Colon (tissue), 2 donors: ENCODE results near the gene TFE3.

Experiments
- FAIRE-seq: peaks from 2 replicates; lab custom pipeline; 2012; peaks lifted over from hg19 to GRCh38; lab: Jason Lieb, UNC
- donor health status: control.
- donor health status: control.

Gene TFE3

GRCh38 chrX:49060914-49061313 lies 17.8 kb upstream of the TFE3 start:
- FAIRE-seq, result no peak

- no peak for FAIRE-seq
These were observed 16.5 kb upstream of the TFE3 start for GRCh38 chrX:49059681-49060085.

DNA sequence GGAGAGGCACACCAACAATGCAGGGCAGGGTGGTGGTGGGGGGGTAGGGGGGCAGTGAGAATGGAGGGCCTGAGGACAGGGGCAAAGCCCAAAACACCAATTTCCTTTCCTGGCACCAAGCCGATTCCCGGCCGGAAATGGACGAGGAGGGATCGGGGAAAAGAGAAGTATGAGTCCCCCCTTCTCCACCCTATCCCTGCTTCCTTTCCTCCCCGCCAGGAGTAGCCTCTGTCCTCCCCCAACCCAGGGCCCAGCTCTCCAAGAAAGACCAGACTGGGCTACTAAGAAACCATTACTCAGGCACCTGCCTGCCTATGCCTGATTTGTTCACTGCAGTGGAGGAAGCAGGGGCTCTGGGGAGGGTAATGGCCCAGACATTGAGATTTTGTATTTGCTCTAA lies 16.0 kb upstream of the TFE3 start:
- no peak for FAIRE-seq

DNA sequence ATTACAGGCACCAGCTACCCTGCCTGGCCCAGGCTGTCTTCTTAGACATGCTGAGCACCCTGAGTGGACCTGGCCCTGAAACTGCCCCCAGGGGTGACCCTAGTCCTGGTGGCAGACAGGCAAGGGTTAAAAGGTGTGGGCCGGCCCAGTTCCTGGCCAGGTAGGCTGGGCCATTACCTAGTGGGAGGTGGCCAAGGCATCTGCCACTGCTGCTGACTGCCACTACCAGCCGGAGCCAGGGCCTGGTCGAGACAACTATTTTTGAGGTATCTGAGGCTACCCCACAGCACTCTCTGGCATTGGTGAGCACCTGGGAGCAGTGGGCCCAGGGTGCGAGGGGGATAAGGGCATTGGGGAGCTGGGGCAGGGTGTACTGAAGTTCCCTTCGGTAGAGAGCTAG lies 15.6 kb upstream of the TFE3 start, which contains the start of gene CCDC120:
Gene CCDC120 (plus strand): TSS at position 206 of the 400 bp plus-strand sequence. CDS start 3,043 bp downstream, outside the sequence.
- FAIRE-seq, result no peak

- no peak for FAIRE-seq
These were observed 11.1 kb upstream of the TFE3 start for GRCh38 chrX:49054073-49054762.

DNA sequence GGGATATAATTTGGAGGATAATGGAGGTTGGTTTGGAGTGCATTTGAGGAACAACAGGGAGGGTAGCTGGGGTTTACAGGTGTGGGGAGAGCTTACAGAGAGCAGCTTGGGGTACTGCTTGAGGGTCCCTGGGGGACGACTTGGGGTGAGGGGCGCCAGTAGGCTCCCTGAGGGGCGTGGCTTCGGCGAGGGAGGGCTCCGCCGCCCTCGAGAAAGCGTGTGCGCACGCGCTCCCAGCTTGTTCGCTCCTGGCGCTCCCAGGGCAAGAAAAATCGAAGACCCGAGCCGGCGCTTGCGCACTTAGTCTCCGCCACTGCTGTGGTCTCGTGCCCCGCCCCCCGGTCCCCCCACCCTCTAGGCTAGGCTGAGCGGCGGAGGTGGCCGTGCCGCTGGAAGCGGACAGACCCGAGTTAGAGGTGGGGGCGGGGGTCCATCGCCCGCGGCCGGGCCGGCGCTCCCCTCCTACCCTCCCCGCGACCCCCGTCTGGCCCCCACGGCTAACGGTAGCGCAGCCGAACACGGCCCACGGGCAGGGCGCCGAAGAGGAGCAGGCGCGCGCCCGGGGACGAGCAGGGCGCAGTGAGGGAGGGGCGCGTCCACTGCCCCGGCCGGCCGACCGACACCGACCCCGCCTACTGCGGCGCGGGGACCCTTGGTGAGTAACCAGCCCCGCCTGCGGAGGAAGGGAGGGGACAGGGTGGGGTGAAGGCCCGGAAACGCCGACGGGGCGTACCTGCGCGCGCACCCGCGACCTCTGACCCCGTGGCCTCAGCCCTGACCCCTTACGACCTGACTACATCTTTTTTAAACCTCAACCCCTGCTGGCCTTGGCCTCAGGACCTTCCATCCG lies 10.3 kb upstream of the TFE3 start:
- no peak for FAIRE-seq

- no peak for FAIRE-seq
These were observed 777 bp upstream of the TFE3 start for GRCh38 chrX:49043987-49044281.

- no peak for FAIRE-seq
These were observed 457 bp downstream of the TFE3 start for GRCh38 chrX:49042581-49043219.

GRCh38 chrX:49041744-49042580 lies 1.2 kb downstream of the TFE3 start:
- FAIRE-seq, result no peak

GRCh38 chrX:49040376-49040955 lies 2.7 kb downstream of the TFE3 start:
- no peak for FAIRE-seq

DNA sequence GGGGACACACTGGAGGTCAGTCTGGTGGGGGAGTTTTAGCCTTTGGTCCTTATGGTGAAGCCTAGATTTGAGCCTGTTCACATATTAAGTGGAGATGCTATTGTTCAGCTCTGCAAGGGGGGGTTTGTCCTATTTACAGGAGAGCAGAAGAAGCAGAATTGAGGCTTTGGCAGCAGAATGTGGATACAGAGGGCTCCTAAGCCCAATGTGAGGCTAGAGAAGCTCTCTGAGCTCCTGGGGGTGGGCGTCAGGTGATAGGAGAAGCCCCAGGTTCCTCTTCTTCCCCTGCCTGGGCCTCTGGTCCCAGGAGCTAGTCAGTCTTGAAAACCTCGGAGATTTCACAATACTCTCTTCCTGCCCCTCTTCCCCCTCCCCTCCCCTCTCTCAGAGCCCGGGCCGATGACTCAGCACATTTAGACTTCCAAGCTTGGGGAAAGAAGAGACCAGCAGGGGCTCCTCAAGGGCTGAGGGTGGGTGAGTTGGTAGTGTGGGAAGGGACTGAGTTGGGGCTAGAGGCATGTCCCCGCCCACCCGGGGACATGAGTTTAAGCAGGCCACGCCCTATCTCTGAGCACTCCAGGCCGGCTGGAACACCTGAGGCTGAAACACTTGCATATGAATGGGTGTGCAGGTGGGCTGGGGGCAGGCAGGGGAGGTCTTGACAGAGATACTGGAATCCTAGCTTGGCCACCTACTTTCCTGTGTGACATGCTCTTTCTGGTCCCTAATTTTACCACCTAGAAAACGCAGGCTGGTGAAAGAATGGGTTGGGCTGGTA lies 3.4 kb downstream of the TFE3 start:
- FAIRE-seq, result no peak

DNA sequence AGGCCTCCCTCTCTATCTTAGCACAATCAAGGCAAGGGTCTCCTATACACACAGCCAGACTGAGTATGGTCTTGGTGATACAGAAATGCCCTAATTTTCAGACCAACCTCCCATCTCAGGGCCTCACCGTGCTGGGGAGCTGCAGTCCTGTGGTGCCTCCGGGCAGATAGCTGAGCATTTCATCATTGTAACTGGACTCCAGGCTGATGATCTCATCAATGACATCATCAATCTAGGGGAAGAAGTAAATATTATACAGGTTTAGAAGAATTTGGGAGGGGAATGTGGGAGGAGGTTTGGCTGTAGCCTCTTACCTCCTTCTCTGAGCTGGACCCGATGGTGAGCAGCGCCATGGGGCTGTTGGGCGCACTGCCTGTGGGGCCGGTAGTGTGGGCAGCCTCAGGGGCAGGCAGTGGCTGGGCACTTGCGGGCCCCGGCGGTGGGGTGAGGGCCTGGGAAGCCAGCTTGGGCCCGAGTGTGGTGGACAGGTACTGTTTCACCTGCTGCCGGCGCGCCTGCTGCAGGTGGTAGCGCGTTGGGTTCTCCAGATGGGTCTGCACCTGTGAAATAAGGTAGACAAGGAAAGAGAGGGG lies 5.2 kb downstream of the TFE3 start:
- no peak for FAIRE-seq

DNA sequence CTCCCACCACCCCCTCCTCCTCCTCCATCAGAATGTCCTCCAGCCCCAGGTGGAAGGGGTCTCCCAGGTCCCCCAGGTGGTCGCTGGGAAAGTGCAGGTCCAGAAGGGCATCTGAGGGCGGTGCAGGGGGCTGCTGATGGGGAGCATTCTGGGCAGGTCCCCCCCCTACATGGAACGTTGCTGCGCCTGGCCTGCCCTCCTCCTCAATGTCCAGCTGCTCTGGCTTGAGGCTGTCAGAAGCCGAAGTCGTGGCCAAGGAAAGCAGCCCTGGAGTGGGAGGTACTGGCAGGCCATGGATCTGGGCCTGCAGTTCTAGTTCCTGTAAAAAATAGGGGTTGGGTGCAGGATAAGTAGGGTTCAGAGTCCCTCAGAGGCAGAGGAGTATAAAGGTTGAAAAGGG lies 12.9 kb downstream of the TFE3 start:
- FAIRE-seq, result no peak

DNA sequence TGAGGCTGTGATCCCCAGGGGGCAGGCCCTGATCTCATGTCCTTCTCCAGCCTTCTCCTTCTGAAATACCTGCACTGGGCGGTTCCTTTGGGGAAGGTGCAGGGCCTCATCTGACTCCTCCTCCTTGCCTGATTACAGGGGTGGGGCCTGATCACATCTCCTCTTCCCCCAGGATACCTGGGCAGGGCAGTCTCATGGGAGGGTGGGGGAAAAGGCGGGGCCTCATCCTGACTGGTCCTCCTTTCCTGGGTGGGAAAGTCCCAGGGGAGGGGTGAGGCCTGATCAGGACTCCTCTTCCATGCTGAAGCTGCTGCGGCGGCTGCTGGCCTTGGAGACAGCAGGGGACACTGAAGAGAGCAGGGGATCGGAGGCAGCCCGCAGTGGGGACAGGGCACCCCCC lies 13.3 kb downstream of the TFE3 start:
- FAIRE-seq, result no peak

GRCh38 chrX:49019599-49020249 lies 23.4 kb downstream of the TFE3 start:
- no peak for FAIRE-seq

- FAIRE-seq, result no peak
These were observed 24.1 kb downstream of the TFE3 start for GRCh38 chrX:49019050-49019449.

- FAIRE-seq, result no peak
These were observed 39.5 kb downstream of the TFE3 start for GRCh38 chrX:49003696-49004095.

GRCh38 chrX:49002091-49002935 lies 40.8 kb downstream of the TFE3 start, which contains the start of gene GRIPAP1:
Gene GRIPAP1, minus strand, starts transcription at chrX:49002264. Its CDS starts 35 bp downstream, at chrX:49002229.
- FAIRE-seq, result peak; percentile 81

DNA sequence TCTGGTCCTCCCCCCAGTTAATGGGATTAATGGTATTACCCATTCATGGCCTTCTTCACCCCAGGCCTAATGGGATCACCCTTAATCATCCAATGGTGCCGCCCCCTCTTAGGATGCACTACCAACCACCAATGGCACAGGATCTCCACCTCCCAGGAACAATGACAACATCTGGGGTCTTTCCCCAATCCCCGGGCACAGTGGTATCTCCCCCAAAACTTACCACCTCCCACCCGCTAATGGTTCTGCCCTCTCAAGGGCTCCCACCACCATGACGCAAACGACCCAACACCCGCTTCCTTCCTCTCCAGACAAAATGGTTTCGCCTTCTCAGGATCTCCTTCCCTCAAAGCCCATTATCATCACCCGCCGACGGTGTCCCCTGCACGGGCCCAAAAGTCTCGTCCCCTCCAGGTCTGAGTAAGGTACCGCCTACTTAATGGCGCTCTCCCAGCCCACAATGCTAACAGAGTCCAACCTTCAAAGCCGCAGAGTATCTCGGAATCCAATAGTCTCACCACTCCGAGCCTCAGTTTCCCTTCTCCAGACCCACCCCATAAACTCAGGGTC lies 41.6 kb downstream of the TFE3 start:
- FAIRE-seq, result no peak
